Measurements from ENCODE around the gene PLD3.

The PLD3 gene

GRCh38 chr19:40320558-40320935, 27.9 kb upstream of the PLD3 start:
- H3K4me3 ChIP-seq (ENCODE audit: low read depth, low read length), result no peak overlapping the region
- TF ChIP-seq CTCF (IDR thresholded peaks at IDR 0.05; ENCODE audit: insufficient read depth, low read depth, low read length, missing control alignments), result no peak
- no peak for DNase-seq (ENCODE audit: low read depth)

GRCh38 chr19:40321076-40321475, 27.4 kb upstream of the PLD3 start:
- TF ChIP-seq CTCF (IDR thresholded peaks at IDR 0.05; ENCODE audit: insufficient read depth, low read depth, low read length, missing control alignments), result no peak
- H3K4me3 ChIP-seq (ENCODE audit: low read depth, low read length), result no peak overlapping the region
- DNase-seq (ENCODE audit: low read depth), result no peak

- no peak for TF ChIP-seq CTCF (IDR thresholded peaks at IDR 0.05; ENCODE audit: insufficient read depth, low read depth, low read length, missing control alignments)
- DNase-seq (ENCODE audit: low read depth), result no peak
- no peak overlapping the region for H3K4me3 ChIP-seq (ENCODE audit: low read depth, low read length)
These were observed 26.8 kb upstream of the PLD3 start for GRCh38 chr19:40321566-40322270.

- no peak for TF ChIP-seq CTCF (IDR thresholded peaks at IDR 0.05; ENCODE audit: insufficient read depth, low read depth, low read length, missing control alignments)
- DNase-seq (ENCODE audit: low read depth), result no peak
- no peak overlapping the region for H3K4me3 ChIP-seq (ENCODE audit: low read depth, low read length)
These were observed 26.3 kb upstream of the PLD3 start for GRCh38 chr19:40322271-40322610.

GRCh38 chr19:40322951-40323615, 25.4 kb upstream of the PLD3 start:
- no peak for TF ChIP-seq CTCF (IDR thresholded peaks at IDR 0.05; ENCODE audit: insufficient read depth, low read depth, low read length, missing control alignments)
- no peak overlapping the region for H3K4me3 ChIP-seq (ENCODE audit: low read depth, low read length)
- no peak for DNase-seq (ENCODE audit: low read depth)

- no peak overlapping the region for H3K4me3 ChIP-seq (ENCODE audit: low read depth, low read length)
- TF ChIP-seq CTCF (IDR thresholded peaks at IDR 0.05; ENCODE audit: insufficient read depth, low read depth, low read length, missing control alignments), result no peak
These were observed 24.8 kb upstream of the PLD3 start for GRCh38 chr19:40323705-40324104.

GRCh38 chr19:40326201-40326600, 22.3 kb upstream of the PLD3 start:
- H3K4me3 ChIP-seq (ENCODE audit: low read depth, low read length), result no peak overlapping the region
- TF ChIP-seq CTCF (IDR thresholded peaks at IDR 0.05; ENCODE audit: insufficient read depth, low read depth, low read length, missing control alignments), result no peak
- DNase-seq (ENCODE audit: low read depth), result no peak

More at GRCh38 chr19:40323705-40324104, 24.8 kb upstream of the PLD3 start:
- DNase-seq (ENCODE audit: low read depth), result no peak
